Measurements from ENCODE around the gene APOL6.

The APOL6 gene

DNA sequence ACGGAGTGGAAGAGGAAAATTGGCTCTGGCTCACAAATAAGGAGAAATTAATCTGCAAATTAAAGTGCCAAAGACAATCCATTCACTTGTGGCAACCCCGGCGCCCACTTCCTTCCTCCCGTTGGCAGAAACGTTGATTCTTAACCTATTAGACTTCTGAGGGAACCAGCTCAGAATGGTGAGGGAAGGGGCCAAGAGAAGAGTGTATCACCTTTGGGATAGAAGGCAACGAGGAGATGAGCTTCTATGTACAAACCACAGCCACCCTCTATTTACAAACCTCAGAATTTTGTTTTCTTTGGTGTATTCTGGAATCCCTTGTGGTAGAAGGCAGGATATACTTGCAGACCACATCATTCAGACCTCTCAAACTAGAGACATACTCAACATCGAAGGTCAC is 32.2 kb upstream of the APOL6 start:
- H3K27ac ChIP-seq: no peak overlapping the region
- no peaks in the 10 kb centered on the region for H3K27me3 ChIP-seq
- no peaks in the 10 kb centered on the region for H3K36me3 ChIP-seq
- intact Hi-C loops (cut with DNase I; ENCODE audit: low total_unique reads): no loop called here
- no peaks in the 10 kb centered on the region for H3K9me3 ChIP-seq
- no peak overlapping the region for H3K4me3 ChIP-seq
- no peak for DNase-seq
- TF ChIP-seq, protein P1, sequence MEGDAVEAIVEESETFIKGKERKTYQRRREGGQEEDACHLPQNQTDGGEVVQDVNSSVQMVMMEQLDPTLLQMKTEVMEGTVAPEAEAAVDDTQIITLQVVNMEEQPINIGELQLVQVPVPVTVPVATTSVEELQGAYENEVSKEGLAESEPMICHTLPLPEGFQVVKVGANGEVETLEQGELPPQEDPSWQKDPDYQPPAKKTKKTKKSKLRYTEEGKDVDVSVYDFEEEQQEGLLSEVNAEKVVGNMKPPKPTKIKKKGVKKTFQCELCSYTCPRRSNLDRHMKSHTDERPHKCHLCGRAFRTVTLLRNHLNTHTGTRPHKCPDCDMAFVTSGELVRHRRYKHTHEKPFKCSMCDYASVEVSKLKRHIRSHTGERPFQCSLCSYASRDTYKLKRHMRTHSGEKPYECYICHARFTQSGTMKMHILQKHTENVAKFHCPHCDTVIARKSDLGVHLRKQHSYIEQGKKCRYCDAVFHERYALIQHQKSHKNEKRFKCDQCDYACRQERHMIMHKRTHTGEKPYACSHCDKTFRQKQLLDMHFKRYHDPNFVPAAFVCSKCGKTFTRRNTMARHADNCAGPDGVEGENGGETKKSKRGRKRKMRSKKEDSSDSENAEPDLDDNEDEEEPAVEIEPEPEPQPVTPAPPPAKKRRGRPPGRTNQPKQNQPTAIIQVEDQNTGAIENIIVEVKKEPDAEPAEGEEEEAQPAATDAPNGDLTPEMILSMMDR (IDR thresholded peaks at IDR 0.05): no peak
- H3K4me1 ChIP-seq: peaks cover 0 to 2% (median 0%) of the 10 kb centered on the region in 4 donors

DNA sequence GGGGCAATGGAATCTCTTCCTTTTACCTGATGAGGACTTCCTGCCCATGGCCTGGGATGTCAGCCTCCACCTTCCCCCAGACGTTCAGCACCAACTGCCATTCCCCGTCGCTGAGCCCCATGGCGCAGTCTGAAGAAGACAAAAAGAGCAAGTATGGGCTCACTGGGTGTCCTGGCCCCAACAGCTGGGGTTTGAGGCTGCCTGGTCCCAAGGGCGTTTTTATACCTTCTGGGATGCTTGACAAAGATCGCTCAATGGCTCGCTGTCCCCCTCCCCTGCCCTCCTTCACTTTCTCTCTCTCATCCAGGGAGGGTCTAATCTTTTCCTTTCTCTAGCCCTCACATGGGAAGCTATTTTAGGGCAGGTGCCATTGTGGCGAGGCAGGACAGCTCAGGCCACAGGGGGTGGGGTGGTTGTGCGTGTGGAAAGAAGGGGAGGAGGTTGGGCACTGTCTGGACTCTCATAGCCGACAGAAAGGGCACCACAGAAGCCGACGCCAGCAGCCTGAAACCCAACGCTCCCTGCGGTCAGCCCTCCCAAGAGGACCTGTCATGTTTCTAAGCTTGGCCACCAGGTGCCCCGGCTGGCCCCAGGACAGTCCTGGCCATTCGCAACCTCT is 31.0 kb upstream of the APOL6 start, which contains the start of gene MB:
Gene MB, minus strand, starts transcription at position 193 of the 619 bp plus-strand sequence. Its CDS starts 72 bp downstream, at position 121.
- intact Hi-C loops (cut with DNase I; ENCODE audit: low total_unique reads): no loop called here
- no peaks in the 10 kb centered on the region for H3K27me3 ChIP-seq
- no peak within 1 kb of the TSS for H3K27ac ChIP-seq

DNA sequence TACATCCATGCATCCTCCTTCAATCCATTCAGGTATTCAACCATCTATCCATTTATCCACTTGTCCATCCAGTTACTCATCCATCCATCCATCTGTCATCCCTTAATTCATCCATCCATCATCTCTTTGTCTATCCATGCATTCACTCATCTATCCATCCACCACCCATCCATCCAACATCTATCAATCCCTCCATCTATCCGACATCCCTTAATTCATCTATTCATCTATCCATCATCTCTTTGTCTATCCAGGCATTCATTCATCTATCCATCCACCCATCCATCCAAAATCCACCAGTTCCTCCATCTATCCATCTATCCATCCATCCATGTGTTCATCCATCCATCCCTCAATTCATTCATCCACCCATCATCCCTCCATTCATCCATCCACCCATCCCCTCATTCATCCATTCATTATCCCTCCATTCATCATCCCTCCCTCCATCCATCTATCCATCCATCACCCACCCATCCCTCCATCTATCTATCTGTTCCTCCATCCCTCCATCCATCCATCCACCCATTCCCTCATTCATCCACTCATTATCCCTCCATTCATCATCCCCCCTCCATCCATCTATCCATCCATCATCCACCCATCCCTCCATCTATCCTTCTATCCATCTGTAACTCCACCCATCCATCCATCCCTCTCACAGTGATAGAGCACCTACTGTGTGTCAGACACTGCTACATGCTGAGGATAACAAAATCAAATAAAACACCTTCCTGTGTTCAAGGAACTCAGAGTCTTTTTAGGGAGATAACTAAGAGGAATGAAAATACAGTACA is 29.6 kb upstream of the APOL6 start:
- Histone ChIP-seq H3K36me3 (no peaks in the 10 kb centered on the region), H3K4me3 (no peak overlapping the region), H3K9me3 (no peaks in the 10 kb centered on the region), H3K4me1 (peaks cover 0 to 26% (median 22%) of the 10 kb centered on the region in 4 donors), H3K27ac (no peak overlapping the region), H3K27me3 (no peaks in the 10 kb centered on the region)
- intact Hi-C loops (cut with DNase I; ENCODE audit: low total_unique reads): no loop called here
- TF ChIP-seq, protein P1 (IDR thresholded peaks at IDR 0.05): no peak
- DNase-seq: no peak

More for the DNA sequence above, 31.0 kb upstream of the APOL6 start, which contains the start of gene MB:
- TF ChIP-seq, protein P1 (IDR thresholded peaks at IDR 0.05): no peak
- Histone ChIP-seq H3K9me3 (no peaks in the 10 kb centered on the region), H3K4me1 (peaks cover 0 to 14% (median 11%) of the 10 kb centered on the region in 4 donors), H3K4me3 (no peak within 1 kb of the TSS), H3K36me3 (no peaks in the 10 kb centered on the region)
- no peak for DNase-seq

DNA sequence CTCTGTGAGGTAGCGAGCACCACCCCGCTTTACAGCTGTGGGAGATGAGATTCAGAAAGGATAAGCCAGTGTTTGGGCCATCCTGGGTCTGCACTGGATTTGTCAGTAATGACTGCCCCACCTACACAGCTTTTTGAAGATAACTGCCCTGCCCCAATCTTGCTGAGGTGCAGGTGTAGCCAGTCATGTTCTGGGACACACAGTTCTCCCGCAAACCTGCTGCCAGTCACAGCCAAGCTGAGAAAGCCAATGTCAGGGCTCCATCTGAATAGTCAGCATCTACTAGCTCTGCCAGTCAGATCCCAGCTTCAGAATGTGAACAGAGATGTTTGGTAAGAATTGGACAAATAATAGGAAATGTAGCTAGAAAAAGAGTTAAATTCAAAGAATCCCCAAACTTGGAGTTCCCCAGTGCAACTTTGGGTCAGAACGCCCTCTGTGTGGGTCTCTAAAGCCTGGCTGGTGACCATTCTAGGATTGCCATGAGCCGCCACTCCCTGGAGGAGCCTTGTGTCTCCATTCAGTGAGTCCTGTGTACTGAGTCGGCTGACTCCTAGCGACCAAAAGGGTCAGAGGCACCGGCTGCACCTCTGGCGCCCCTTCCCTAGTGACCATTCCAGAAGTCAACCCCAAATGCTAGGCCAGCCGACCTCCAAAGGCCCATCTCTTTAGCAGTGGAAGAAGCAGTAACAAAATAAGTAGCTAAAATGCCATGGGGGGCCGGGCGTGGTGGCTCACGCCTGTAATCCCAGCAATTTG is 28.7 kb upstream of the APOL6 start:
- DNase-seq: no peak
- TF ChIP-seq, protein P1 (IDR thresholded peaks at IDR 0.05): no peak
- no peaks in the 10 kb centered on the region for H3K9me3 ChIP-seq
- H3K27me3 ChIP-seq: no peaks in the 10 kb centered on the region
- H3K4me3 ChIP-seq: no peak overlapping the region
- intact Hi-C loops (cut with DNase I; ENCODE audit: low total_unique reads): loop anchor here (5.0 kb wide), 1 partner anchor 187 kb away; no protein-coding TSS in a partner anchor
- H3K4me1 ChIP-seq: peaks cover 0 to 26% (median 22%) of the 10 kb centered on the region in 4 donors
- no peaks in the 10 kb centered on the region for H3K36me3 ChIP-seq
- no peak overlapping the region for H3K27ac ChIP-seq

DNA sequence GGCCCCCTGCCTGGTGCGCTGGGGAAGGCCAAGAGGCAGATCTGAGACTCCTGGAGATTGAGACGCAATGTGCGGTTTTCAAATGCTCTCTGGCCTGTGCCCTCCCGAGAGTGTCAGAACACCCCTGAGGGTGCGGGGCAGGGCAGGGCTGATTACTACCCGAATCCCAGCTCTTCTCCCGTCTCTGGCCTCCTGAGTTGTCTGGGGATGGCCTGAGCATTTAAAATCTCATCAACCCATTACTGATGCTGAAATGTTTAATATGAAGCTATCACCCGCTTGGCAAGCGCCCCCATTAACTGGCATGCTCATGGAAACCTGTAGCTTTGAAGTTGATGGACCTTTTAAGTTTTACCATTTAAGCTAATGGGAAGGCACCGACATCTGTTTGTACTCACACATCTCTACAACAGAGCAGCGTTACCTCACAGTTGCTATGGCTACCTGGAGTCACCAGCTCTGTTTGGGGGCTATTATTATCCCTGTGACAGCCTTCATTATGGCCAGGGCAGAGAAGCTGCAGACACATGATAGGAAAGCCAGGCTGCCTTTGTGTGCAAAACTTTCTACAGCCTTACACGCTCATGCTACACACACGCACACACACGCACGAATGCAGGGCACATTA is 27.5 kb upstream of the APOL6 start:
- no peak for DNase-seq
- no peaks in the 10 kb centered on the region for H3K27me3 ChIP-seq
- no peak overlapping the region for H3K4me3 ChIP-seq

More for the DNA sequence above, 27.5 kb upstream of the APOL6 start:
- TF ChIP-seq, protein P1 (IDR thresholded peaks at IDR 0.05): no peak
- Histone ChIP-seq H3K36me3 (no peaks in the 10 kb centered on the region), H3K27ac (no peak overlapping the region), H3K9me3 (no peaks in the 10 kb centered on the region), H3K4me1 (peaks cover 0 to 26% (median 22%) of the 10 kb centered on the region in 4 donors)
- intact Hi-C loops (cut with DNase I; ENCODE audit: low total_unique reads): loop anchor here (5.0 kb wide), 1 partner anchor 188 kb away; no protein-coding TSS in a partner anchor

All from tibial artery (tissue), 4 donors.